HepG2 (cell line): ENCODE measurements around the gene YIPF7. TPM values are rescaled to one million over a fixed set of nuclear protein-coding genes. Genes with fewer than 3 reads are reported as not detected.

Source experiments
- ATAC-seq: fragments of 200-7000 bp; cut with Tn5 transposase; 3 replicates; pipeline ENCODE4 v1.9.1; 2020; ENCODE audit warnings: mild to moderate bottlenecking, moderate library complexity
- BruUV-seq: library from RNA; stranded (reverse); fragments of 400-500 nt; replicated peaks from 2 replicates; lab custom pipeline; 2021; lab: Mats Ljungman, UMichigan
- CTCF ChIA-PET: fragments of 300-600 bp; formaldehyde crosslinking; extraction: SDS; loops from one replicate; lab custom pipeline; 2021; ENCODE audit warnings: low total read pairs, inconsistent platforms, low intra/inter-chr PET ratio; lab: Yijun Ruan, JAX
- POLR2A ChIA-PET: fragments of 350-600 bp; sonication (Branson Sonifier 250); formaldehyde crosslinking; loops from one replicate; lab custom pipeline; 2020; ENCODE audit warnings: antibody characterized with exemption, inconsistent platforms; lab: Yijun Ruan, JAX
- DNase-seq: peaks from one replicate; pipeline ENCODE4 v3.0.0-alpha.2; 2015; ENCODE audit warnings: low spot score
- FAIRE-seq: peaks from 3 replicates; lab custom pipeline; 2011; peaks lifted over from hg19 to GRCh38; lab: Jason Lieb, UNC
- H2AFZ ChIP-seq: one replicate; pipeline ENCODE4 v1.6.1; 2011; ENCODE audit warnings: low read length, inconsistent platforms
- H3K27ac ChIP-seq: fragments of 300-600 bp; 3 replicates; pipeline ENCODE4 v1.8.0; 2011; ENCODE audit warnings: mixed run types, mild to moderate bottlenecking, mixed read lengths, low read length, inconsistent platforms; ENCODE audit not compliant: insufficient read depth; ENCODE audit errors: extremely low read length
- H3K27me3 ChIP-seq, 2 experiments: fragments of 200-600 bp in 1 of 2; 2 replicates in 1 of 2; 3 replicates in 1 of 2; pipeline versions ENCODE4 v1.6.0 to v1.8.0; 2011; ENCODE audit warnings: low read length in 2 of 2, mild to moderate bottlenecking in 2 of 2, moderate library complexity in 2 of 2, inconsistent platforms in 1 of 2; ENCODE audit not compliant: insufficient read depth in 2 of 2, control insufficient read depth in 1 of 2
- H3K36me3 ChIP-seq, 2 experiments: fragments of 200-600 bp in 1 of 2; replicated peaks in 1 of 2; 2 replicates in 1 of 2; 3 replicates in 1 of 2; pipeline versions ENCODE4 v1.5.1 to v1.8.0; 2011; ENCODE audit warnings: low read length in 2 of 2, inconsistent platforms in 1 of 2; ENCODE audit not compliant: insufficient read depth in 2 of 2, control insufficient read depth in 1 of 2
- H3K4me1 ChIP-seq: 2 replicates; pipeline ENCODE4 v1.5.1; 2012; ENCODE audit warnings: low read length, inconsistent platforms; ENCODE audit not compliant: insufficient read depth
- H3K4me2 ChIP-seq: 2 replicates; pipeline ENCODE4 v1.6.0; 2011; ENCODE audit warnings: low read depth, low read length, inconsistent platforms
- H3K4me3 ChIP-seq, 3 experiments: fragments of 200-600 bp in 1 of 3; sonication (generic), shearing (Covaris generic) in 1 of 3; replicated peaks in 1 of 3; 2 replicates each; pipeline ENCODE4 v1.5.1; 2011 to 2016; ENCODE audit warnings: low read length in 3 of 3, inconsistent platforms in 2 of 3, low read depth in 2 of 3, mild to moderate bottlenecking in 2 of 3, control low read depth in 1 of 3, mixed read lengths in 1 of 3; ENCODE audit not compliant: insufficient read depth in 1 of 3
- H3K79me2 ChIP-seq: one replicate; pipeline ENCODE4 v1.6.1; 2011; ENCODE audit warnings: low read length, inconsistent platforms; ENCODE audit not compliant: insufficient read depth
- H3K9ac ChIP-seq: 2 replicates; pipeline ENCODE4 v1.6.0; 2011; ENCODE audit warnings: mild to moderate bottlenecking, low read depth, low read length, inconsistent platforms; ENCODE audit not compliant: insufficient read depth
- H3K9me3 ChIP-seq: 2 replicates; pipeline ENCODE4 v1.5.1; 2012; ENCODE audit warnings: mild to moderate bottlenecking, low read length
- H4K20me1 ChIP-seq: 2 replicates; pipeline ENCODE4 v1.6.0; 2011; ENCODE audit warnings: inconsistent platforms, mild to moderate bottlenecking, low read length, moderate library complexity; ENCODE audit not compliant: insufficient read depth
- CCDC6 ChIP-seq: sonication (generic); formaldehyde crosslinking; IDR thresholded peaks from 2 replicates; pipeline ENCODE4 v1.8.1; 2022; ENCODE audit warnings: mild to moderate bottlenecking, missing genetic modification reagents, moderate library complexity
- HNRNPK ChIP-seq: fragments of 200-400 bp; formaldehyde crosslinking; IDR thresholded peaks from 2 replicates; pipeline ENCODE4 v1.6.1; 2018; ENCODE audit warnings: low read length, low read depth, moderate library complexity, mild to moderate bottlenecking; ENCODE audit not compliant: poor library complexity, severe bottlenecking
- IRX3 ChIP-seq: sonication (generic); formaldehyde crosslinking; IDR thresholded peaks from 2 replicates; pipeline ENCODE4 v1.8.1; 2023; ENCODE audit warnings: mild to moderate bottlenecking, low read depth, missing genetic modification reagents, borderline replicate concordance
- MAFK ChIP-seq, 2 experiments: IDR thresholded peaks in 1 of 2; conservative IDR thresholded peaks in 1 of 2; 2 replicates each; pipeline ENCODE4 v1.6.1; 2011; ENCODE audit warnings: improper control_type of control experiment in 2 of 2, low read length in 2 of 2
- NR3C1 ChIP-seq: sonication (generic); formaldehyde crosslinking; IDR thresholded peaks from 2 replicates; pipeline ENCODE4 v1.4.0; 2020; ENCODE audit warnings: missing genetic modification reagents
- RBM39 ChIP-seq: fragments of 200-400 bp; formaldehyde crosslinking; IDR thresholded peaks from one replicate; pipeline ENCODE4 v1.6.1; 2018; ENCODE audit warnings: antibody characterized with exemption, mild to moderate bottlenecking, low read depth, low read length; ENCODE audit not compliant: poor library complexity, severe bottlenecking
- SNAPC2 ChIP-seq: sonication (generic); formaldehyde crosslinking; IDR thresholded peaks from 2 replicates; pipeline ENCODE4 v1.8.1; 2022; ENCODE audit warnings: mild to moderate bottlenecking, missing genetic modification reagents
- ZNF143 ChIP-seq: sonication (generic); formaldehyde crosslinking; IDR thresholded peaks from 2 replicates; pipeline ENCODE4 v1.4.0; 2020; ENCODE audit warnings: missing genetic modification reagents
- ZNF230 ChIP-seq: sonication (generic); formaldehyde crosslinking; IDR thresholded peaks from 2 replicates; pipeline ENCODE4 v1.4.0; 2020; ENCODE audit warnings: mild to moderate bottlenecking, missing genetic modification reagents
- ZNF564 ChIP-seq: sonication (generic); formaldehyde crosslinking; IDR thresholded peaks from 2 replicates; pipeline ENCODE4 v1.8.1; 2023; ENCODE audit warnings: mild to moderate bottlenecking, missing genetic modification reagents
- WGBS: methylation state at CpG from one replicate; pipeline ENCODE4 v1.1.6; 2017; ENCODE audit warnings: low lambda C conversion rate; 5-methylcytosine and 5-hydroxymethylcytosine counted together
- in situ Hi-C: cut with HindIII; loops from 2 replicates; pipeline ENCODE4 v1.10.0; 2017; ENCODE audit warnings: low pct_unique_long_range_greater_than_20kb; ENCODE audit not compliant: extremely low pct_ligation_motif_present
- intact Hi-C: fragments of 100-400 bp; cut with micrococcal nuclease; formaldehyde crosslinking; loops from one replicate; pipeline ENCODE4 v1.10.0; 2022; ENCODE audit not compliant: unreplicated experiment
- polyA plus RNA-seq, 8 experiments: library from polyadenylated mRNA; depleted of rRNA in 3 of 8; stranded (reverse) in 7 of 8; unstranded in 1 of 8; fragments of >200 nt; fragmentation: Illumina TruSeq in 4 of 8; extraction: Trizol in 4 of 8; gene quantifications; 2 replicates each; pipeline versions ENCODE4 v1.2.1 to v1.2.3, GENCODE V29; 2011 to 2016; ENCODE audit warnings: low read depth in 4 of 8, missing spikeins in 1 of 8, mixed read lengths in 1 of 8; ENCODE audit not compliant: insufficient read depth in 1 of 8
- total RNA-seq, 5 experiments: library from RNA; depleted of rRNA; stranded (reverse); fragments of >200 nt; fragmentation: Illumina TruSeq; extraction: Trizol; gene quantifications; 2 replicates each; pipeline ENCODE4 v1.2.3, GENCODE V29; 2016; ENCODE audit warnings: low read depth in 1 of 5
- TF ChIP-seq, protein P1 (sequence below): sonication (generic); IDR thresholded peaks from 2 replicates; pipeline ENCODE4 v1.6.1; 2016; ENCODE audit warnings: low read depth, borderline replicate concordance

Gene YIPF7
- total and polyA plus RNA-seq, 2 of the 13 experiments (the other 11 are each of a cell fraction or from before 2014, with no cell fraction given), result 0.12 TPM; not detected in 1

DNA sequence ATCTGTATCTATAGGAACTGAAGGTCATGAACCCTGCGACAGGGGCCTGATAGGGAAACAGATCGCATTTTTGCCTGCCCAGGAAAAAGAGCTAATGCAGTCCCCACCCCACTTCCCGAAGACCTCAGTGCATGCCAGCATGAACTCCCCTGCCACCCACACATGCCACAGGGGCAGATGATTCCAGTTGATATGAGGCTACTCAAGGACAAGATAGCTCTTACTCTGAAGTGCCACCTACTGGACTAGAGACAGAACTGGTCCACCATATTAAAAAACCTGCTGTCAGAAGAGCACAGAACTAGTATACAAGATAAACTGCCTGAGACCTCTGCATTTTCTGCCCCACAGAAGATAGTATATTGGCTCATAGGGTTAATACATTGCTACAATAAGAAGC, 68.0 kb downstream of the YIPF7 start (continued):
- TF ChIP-seq HNRNPK, result no peak
- TF ChIP-seq NR3C1 (CRISPR knock-in tag), result no peak
- no peak for TF ChIP-seq CCDC6 (CRISPR knock-in tag)
- TF ChIP-seq ZNF230, result no peak

DNA sequence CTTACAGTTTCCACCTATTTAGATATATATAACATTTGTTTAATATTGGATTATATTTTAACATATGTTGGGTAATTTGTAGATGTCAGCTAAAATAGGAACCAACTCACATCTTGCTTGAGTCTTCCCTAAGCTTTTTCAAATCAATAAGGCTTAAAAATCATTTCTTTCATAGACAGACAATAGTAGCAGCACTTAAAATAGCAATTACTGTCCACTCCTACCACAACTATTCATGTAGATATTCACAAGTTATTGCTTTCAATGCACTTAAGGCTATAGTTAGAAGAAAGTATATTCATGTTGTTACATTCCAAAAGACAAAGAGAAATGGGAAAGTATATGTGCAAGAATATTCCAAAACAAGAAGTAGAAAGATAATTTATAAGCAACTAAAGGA, 71.2 kb downstream of the YIPF7 start:
- Histone ChIP-seq H3K9ac (no peak overlapping the region), H3K4me3 (no peak overlapping the region), H3K27me3 (no peaks in the 10 kb centered on the region), H3K9me3 (peaks cover 16% of the 10 kb centered on the region), H3K27ac (no peak overlapping the region), H2AFZ (no peak overlapping the region), H4K20me1 (no peaks in the 10 kb centered on the region), H3K36me3 (no peaks in the 10 kb centered on the region), H3K4me2 (no peak overlapping the region), H3K79me2 (no peaks in the 10 kb centered on the region), H3K4me1 (no peaks in the 10 kb centered on the region)
- DNase-seq, result no peak
- in situ Hi-C loops (no loop called here), intact Hi-C loops (no loop called here)
- CTCF ChIA-PET, result no interaction called here
- TF ChIP-seq ZNF143 (no peak), SNAPC2 (no peak), MAFK (conservative IDR thresholded peaks at IDR 0.05 in 1 of 2, IDR thresholded peaks at IDR 0.05 in 1 of 2; ENCODE audit: low read length in 2 of 2) (peak in 1 of 2 experiments; percentile 52; a peak in 1 of 4 replicates), IRX3 (CRISPR knock-in tag) (no peak)
- POLR2A ChIA-PET, result no interaction called here
- ATAC-seq, result no peak
- BruUV-seq, result no TSS peak
- FAIRE-seq, result no peak

DNA sequence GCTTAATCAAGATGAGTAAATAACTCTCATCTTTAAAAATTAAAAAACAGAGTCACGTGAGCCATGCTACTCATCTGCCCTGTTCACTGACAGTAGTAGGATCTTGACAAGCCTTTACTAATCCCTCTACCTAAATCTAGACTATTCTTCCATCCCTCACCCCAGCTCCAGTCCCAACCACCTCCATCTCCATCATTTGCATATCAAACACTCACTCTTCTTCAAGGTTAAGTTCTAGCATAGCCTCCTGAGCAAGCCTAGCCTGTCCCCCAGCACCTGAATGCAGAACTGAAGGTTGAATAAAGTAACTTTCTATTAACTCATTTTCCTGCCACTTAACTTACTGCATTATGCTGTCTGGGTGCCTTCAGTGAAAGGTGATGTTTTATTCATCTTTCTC, 72.5 kb downstream of the YIPF7 start:
- POLR2A ChIA-PET, result no interaction called here
- no peak overlapping the region for H3K27ac ChIP-seq

More for the DNA sequence above, 72.5 kb downstream of the YIPF7 start:
- WGBS, result 3% methylated on average over 1 of the region's 1 CpG
- DNase-seq, result no peak
- Histone ChIP-seq H3K4me2 (no peak overlapping the region), H3K4me3 (no peak overlapping the region), H3K9me3 (peaks cover 16% of the 10 kb centered on the region), H3K9ac (no peak overlapping the region), H3K36me3 (no peaks in the 10 kb centered on the region), H3K4me1 (no peaks in the 10 kb centered on the region), H4K20me1 (no peaks in the 10 kb centered on the region), H2AFZ (no peak overlapping the region), H3K79me2 (no peaks in the 10 kb centered on the region), H3K27me3 (no peaks in the 10 kb centered on the region)
- intact Hi-C loops, result no loop called here
- ATAC-seq, result no peak
- BruUV-seq, result no TSS peak
- no peak for FAIRE-seq
- in situ Hi-C loops, result no loop called here
- TF ChIP-seq RBM39 (no peak), ZNF564 (CRISPR knock-in tag) (no peak)
- TF ChIP-seq, protein P1, sequence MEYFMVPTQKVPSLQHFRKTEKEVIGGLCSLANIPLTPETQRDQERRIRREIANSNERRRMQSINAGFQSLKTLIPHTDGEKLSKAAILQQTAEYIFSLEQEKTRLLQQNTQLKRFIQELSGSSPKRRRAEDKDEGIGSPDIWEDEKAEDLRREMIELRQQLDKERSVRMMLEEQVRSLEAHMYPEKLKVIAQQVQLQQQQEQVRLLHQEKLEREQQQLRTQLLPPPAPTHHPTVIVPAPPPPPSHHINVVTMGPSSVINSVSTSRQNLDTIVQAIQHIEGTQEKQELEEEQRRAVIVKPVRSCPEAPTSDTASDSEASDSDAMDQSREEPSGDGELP, result no peak
- CTCF ChIA-PET, result no interaction called here
